ENCODE results near the gene CERK. TPM values are rescaled to one million over a fixed set of nuclear protein-coding genes. Genes with fewer than 3 reads are reported as not detected.

CERK gene
- total and polyA plus RNA-seq, 9 of the 15 experiments (the other 6 are each of a cell fraction or from before 2014, with no cell fraction given): 1.1 to 14.9 (median 8.7) TPM

DNA sequence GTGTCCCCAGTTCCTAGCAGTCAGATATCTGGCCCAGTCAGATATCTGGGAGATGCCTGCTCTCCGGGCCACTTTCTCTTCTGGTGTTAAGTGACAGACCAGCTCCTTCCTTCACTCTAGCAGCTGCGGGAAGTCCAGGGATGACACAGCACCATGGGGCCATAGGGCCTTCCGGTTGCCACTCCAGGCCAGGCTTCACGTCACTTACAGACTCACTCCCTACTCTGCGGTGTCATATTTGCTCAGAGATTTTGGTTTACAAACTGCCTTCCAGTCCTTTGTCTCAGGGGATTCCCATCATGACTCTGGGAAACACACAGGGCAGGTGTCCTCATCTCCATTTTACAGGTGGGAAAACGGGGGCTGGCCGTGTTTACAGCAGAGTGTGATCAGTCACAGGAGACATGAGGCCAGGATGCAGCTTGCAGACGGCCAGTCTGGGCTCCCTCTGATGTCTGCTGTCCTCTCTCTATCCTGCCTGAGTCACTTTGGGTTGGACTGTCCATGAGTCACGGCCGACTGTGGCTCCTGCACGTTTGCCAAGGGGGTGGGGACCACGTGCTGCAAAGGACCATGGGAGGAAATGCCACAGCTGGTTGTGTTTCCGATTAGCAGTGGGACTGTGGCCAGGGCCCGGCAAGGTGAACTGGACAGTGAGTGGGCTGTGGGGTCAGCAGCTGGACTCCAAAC is 16.2 kb upstream of the CERK start (continued):
- no peak for TF ChIP-seq ZNF165 (CRISPR knock-in tag; IDR thresholded peaks at IDR 0.05; ENCODE audit: borderline replicate concordance)
- no peak for TF ChIP-seq BRF1 (IDR thresholded peaks at IDR 0.05; ENCODE audit: borderline replicate concordance, extremely low read depth, insufficient read length)
- no peak for TF ChIP-seq ZNF707 (CRISPR knock-in tag; conservative IDR thresholded peaks at IDR 0.05)
- TF ChIP-seq ETV5 (CRISPR knock-in tag; IDR thresholded peaks at IDR 0.05; ENCODE audit: low read depth): peak; percentile 79; the same call in 1 of the 2 replicates
- TF ChIP-seq HDGF (IDR thresholded peaks at IDR 0.05): no peak; the same call in 1 of the 2 replicates
- TF ChIP-seq, protein P1, sequence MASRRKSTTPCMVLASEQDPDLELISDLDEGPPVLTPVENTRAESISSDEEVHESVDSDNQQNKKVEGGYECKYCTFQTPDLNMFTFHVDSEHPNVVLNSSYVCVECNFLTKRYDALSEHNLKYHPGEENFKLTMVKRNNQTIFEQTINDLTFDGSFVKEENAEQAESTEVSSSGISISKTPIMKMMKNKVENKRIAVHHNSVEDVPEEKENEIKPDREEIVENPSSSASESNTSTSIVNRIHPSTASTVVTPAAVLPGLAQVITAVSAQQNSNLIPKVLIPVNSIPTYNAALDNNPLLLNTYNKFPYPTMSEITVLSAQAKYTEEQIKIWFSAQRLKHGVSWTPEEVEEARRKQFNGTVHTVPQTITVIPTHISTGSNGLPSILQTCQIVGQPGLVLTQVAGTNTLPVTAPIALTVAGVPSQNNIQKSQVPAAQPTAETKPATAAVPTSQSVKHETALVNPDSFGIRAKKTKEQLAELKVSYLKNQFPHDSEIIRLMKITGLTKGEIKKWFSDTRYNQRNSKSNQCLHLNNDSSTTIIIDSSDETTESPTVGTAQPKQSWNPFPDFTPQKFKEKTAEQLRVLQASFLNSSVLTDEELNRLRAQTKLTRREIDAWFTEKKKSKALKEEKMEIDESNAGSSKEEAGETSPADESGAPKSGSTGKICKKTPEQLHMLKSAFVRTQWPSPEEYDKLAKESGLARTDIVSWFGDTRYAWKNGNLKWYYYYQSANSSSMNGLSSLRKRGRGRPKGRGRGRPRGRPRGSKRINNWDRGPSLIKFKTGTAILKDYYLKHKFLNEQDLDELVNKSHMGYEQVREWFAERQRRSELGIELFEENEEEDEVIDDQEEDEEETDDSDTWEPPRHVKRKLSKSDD (conservative IDR thresholded peaks at IDR 0.05; ENCODE audit: low read length): no peak
- no peak for TF ChIP-seq HOXB6 (CRISPR knock-in tag; IDR thresholded peaks at IDR 0.05; ENCODE audit: borderline replicate concordance)
- TF ChIP-seq CCAR2 (IDR thresholded peaks at IDR 0.05; ENCODE audit: low read depth, low read length): no peak
- no peak for TF ChIP-seq CC2D1A (IDR thresholded peaks at IDR 0.05)
- TF ChIP-seq DNMT1 (IDR thresholded peaks at IDR 0.05): no peak
- 0 out of 4 replicates have a peak, but pooled peaks of 1 of the 2 experiments have one; percentile 29 for TF ChIP-seq RCOR1 (IDR thresholded peaks at IDR 0.05; ENCODE audit: borderline replicate concordance in 1 of 2, low read depth in 2 of 2, low read length in 2 of 2)
- no peak for TF ChIP-seq NCOA4 (IDR thresholded peaks at IDR 0.05; ENCODE audit: partially characterized antibody)
- TF ChIP-seq, protein P2, sequence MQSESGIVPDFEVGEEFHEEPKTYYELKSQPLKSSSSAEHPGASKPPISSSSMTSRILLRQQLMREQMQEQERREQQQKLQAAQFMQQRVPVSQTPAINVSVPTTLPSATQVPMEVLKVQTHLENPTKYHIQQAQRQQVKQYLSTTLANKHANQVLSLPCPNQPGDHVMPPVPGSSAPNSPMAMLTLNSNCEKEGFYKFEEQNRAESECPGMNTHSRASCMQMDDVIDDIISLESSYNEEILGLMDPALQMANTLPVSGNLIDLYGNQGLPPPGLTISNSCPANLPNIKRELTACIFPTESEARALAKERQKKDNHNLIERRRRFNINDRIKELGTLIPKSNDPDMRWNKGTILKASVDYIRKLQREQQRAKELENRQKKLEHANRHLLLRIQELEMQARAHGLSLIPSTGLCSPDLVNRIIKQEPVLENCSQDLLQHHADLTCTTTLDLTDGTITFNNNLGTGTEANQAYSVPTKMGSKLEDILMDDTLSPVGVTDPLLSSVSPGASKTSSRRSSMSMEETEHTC (IDR thresholded peaks at IDR 0.05): no peak
- TF ChIP-seq TCFL5 (CRISPR knock-in tag; conservative IDR thresholded peaks at IDR 0.05): no peak
- TF ChIP-seq NFATC3 (IDR thresholded peaks at IDR 0.05): no peak
- peak; percentile 94 to 96 for TF ChIP-seq MNT (conservative IDR thresholded peaks at IDR 0.05)
- TF ChIP-seq MBD1 (CRISPR knock-in tag; IDR thresholded peaks at IDR 0.05): no peak
- TF ChIP-seq CBX1 (IDR thresholded peaks at IDR 0.05; ENCODE audit: low read depth): no peak
- no peak for TF ChIP-seq ZKSCAN3 (CRISPR knock-in tag; IDR thresholded peaks at IDR 0.05)
- TF ChIP-seq ESRRB (CRISPR knock-in tag; IDR thresholded peaks at IDR 0.05; ENCODE audit: borderline replicate concordance): no peak
